ENCODE measurements around the gene EIF1.

DNA sequence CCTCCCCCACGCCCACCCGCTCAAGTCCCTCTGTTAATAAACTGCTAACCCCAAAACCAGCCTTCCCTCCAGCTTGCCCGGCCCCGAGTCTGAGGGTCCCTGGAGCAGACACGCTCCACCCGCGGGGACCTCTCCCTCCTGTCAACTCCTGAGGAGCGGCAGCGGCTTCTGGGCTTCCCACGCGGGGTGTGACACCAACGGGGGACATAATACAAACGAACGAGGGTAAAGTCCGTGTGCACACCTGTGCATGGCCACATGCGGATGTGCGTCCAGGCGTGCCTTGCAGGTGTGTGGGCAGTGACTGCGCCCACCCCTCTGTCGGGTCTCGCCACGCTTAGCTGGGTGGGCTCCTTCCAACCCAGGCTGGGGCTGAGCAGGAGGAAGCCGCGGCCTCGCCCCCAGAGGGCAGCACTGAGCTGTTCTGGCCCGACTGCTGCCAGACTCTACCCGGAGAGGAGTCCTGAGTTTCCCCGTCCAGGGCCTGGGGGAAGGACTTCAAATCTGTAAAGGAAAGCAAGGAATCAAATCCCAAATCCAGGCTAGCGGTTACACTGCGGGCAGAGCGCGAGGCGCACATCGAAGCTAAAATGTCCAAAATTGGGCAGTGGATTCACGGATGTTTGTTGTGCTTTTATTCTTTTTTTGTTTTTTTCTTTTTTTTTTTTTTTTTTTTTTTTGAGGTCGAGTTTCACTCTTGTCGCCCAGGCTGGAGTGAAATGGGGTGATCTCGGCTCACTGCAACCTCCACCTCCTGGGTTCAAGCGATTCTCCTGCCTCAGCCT, 40.1 kb upstream of the EIF1 start:
- TF ChIP-seq, protein P1, sequence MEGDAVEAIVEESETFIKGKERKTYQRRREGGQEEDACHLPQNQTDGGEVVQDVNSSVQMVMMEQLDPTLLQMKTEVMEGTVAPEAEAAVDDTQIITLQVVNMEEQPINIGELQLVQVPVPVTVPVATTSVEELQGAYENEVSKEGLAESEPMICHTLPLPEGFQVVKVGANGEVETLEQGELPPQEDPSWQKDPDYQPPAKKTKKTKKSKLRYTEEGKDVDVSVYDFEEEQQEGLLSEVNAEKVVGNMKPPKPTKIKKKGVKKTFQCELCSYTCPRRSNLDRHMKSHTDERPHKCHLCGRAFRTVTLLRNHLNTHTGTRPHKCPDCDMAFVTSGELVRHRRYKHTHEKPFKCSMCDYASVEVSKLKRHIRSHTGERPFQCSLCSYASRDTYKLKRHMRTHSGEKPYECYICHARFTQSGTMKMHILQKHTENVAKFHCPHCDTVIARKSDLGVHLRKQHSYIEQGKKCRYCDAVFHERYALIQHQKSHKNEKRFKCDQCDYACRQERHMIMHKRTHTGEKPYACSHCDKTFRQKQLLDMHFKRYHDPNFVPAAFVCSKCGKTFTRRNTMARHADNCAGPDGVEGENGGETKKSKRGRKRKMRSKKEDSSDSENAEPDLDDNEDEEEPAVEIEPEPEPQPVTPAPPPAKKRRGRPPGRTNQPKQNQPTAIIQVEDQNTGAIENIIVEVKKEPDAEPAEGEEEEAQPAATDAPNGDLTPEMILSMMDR (IDR thresholded peaks at IDR 0.05; ENCODE audit: extremely low read depth in 1 of 2, insufficient read depth in 1 of 2, low read depth in 1 of 2, low read length in 2 of 2), result peak; percentile 96 to 98
- TF ChIP-seq POLR2A (IDR thresholded peaks at IDR 0.05; ENCODE audit: low read depth, low read length), result no peak
- TF ChIP-seq, protein P2, sequence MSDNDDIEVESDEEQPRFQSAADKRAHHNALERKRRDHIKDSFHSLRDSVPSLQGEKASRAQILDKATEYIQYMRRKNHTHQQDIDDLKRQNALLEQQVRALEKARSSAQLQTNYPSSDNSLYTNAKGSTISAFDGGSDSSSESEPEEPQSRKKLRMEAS (IDR thresholded peaks at IDR 0.05; ENCODE audit: insufficient read depth, insufficient read length), result no peak
- TF ChIP-seq POLR2AphosphoS5 (IDR thresholded peaks at IDR 0.05; ENCODE audit: insufficient read depth, low read depth, low read length), result no peak
- TF ChIP-seq GATA2 (IDR thresholded peaks at IDR 0.05; ENCODE audit: insufficient read depth, insufficient read length, low read depth, low read length), result no peak
- no peak for TF ChIP-seq JUN (IDR thresholded peaks at IDR 0.05; ENCODE audit: borderline replicate concordance, insufficient read depth, insufficient read length, low read depth)
- no peak for TF ChIP-seq FOS (IDR thresholded peaks at IDR 0.05; ENCODE audit: borderline replicate concordance, insufficient read depth, low read length)
- TF ChIP-seq EZH2 (IDR thresholded peaks at IDR 0.05; ENCODE audit: borderline replicate concordance, low read depth, low read length, severe bottlenecking), result no peak

Measured in endothelial cell of umbilical vein (primary cell).